ENCODE data around the gene XYLT1.
A peak's percentile ranks its signal among the peaks of the same experiment; 100 is the strongest.

XYLT1 gene

DNA sequence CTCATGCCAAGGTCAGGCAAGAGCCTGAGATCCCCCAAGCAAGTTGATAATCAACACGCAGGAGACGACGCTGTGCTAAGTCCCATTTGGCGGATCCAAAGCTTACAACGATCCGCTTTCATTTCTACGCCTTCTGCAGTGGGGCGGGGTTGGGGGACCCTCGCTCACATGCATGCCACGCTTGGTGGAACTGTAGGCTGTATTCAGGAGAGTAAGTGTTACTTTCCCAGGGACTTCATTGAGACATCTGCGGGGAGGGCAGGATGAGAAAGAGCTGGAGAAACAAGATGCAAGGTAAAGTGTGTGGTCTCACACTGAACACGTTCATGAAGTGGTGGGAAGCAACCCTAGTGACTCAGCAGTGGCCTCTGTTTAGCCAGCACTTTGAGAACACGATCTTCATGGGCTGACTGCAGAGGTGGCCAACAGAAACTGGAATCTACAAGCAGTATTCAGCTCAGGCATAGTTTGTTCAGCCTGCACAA, 100.5 kb downstream of the XYLT1 start:
- DNase-seq: no peak

DNA sequence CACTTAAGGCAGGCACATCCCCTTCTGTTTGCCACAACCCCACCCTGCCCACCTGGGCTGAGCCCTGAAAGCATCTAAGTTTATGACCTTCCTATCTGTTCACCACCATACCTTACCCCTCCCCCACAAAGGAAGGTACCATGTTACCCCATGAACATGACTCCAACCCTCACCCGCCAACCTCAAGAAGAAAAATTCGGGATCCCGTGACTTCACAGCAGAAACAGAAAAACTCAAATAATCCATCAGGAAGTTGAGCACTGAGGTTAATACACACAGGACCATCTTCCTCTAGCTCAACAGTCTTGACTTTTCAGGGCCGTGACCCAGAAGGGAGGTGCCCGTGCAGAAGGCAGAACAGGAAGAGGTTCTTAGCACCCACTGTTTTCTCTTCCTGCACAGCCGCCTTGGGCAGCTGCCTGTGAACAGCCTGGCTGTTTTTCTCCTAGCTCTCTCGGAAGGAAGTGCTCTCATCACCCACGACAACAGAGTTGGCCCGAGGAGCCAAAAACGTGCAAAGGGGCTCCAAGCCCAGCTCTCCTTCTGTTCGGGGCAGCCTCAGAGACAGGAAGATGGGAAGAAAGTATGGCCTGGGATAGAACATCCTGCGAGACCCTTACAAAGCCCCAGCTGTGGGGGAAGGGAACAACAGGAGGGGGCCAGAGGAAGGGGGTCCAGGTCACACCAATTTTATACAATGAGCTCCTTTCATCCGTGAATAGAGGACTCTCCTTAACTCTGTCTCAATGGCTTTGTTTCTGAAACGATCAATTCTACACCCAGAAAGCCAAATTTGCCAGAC, 101.1 kb downstream of the XYLT1 start:
- no peak for DNase-seq

DNA sequence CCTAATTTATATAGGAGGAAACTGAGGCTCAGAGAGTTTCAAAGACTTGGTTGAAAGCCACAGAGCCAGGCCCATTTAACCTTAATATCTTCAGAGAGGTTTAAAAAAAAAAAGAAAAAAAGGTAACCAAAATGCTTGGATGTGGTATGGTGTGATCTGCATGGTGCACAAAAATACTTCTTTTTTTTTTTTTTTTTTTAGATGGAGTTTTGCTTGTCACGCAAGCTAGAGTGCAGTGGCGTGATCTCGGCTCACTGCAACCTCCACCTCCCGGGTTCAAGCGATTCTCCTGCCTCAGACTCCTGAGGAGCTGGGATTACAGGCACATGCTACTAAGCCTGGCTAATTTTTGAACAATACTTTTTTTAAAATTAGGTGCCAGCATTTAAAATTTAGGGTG, 101.8 kb downstream of the XYLT1 start:
- no peak for DNase-seq

DNA sequence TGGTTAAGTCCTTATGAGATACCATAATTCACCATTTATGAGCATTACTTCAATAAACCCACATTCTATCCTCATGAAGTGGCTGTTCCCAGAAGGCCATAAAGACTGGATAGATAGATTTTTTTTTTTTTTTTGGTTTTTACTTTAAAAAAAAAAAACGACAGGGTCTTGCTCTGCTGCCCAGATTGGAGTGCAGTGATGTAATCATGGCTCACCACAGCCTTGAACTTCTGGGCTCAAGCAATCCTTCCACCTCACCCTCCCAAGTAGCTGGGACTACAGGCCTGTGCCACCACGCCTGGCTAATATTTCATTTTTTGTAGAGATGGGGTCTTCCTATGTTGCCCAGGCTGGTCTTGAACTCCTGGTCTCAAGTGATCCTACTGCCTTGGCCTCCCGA, 102.3 kb downstream of the XYLT1 start:
- DNase-seq: no peak

DNA sequence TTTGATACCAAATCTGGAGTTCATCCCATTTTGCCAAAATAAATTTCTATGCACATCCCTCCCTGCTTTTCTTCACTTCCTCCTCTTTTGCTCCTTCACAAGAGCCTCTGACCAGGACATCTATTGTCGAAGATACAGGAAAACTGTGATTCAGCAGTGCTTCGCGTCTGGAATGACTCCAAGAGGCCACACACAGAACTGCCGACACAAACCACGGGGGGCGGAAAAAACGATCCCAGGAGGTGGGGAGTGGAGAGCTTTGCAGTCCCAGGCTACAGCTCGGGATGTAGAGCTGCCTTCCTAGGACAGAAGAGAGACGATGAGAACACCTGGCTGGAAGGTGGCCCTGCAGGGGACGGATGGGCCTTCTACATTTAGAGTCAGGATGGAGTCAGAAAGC, 102.8 kb downstream of the XYLT1 start:
- peak; percentile 68 for DNase-seq

DNA sequence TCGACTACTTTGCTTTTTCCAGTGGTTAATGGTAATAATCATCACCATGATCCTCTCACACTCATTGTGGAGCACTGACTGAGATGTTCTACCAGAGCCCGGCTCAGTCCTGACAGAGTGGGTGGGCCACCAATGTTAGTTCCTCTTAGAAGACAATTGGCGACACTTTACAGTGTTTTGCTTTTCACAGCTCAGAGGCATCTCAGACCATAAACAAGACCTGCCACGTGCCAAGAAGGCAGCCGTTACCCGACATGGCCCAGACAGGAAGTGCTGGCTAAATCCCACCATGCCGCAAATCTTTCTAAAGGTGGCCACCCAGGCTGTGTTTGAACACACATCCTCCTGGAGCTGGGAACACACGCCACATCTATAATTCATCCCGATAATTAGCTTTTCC, 103.7 kb downstream of the XYLT1 start:
- no peak for DNase-seq

DNA sequence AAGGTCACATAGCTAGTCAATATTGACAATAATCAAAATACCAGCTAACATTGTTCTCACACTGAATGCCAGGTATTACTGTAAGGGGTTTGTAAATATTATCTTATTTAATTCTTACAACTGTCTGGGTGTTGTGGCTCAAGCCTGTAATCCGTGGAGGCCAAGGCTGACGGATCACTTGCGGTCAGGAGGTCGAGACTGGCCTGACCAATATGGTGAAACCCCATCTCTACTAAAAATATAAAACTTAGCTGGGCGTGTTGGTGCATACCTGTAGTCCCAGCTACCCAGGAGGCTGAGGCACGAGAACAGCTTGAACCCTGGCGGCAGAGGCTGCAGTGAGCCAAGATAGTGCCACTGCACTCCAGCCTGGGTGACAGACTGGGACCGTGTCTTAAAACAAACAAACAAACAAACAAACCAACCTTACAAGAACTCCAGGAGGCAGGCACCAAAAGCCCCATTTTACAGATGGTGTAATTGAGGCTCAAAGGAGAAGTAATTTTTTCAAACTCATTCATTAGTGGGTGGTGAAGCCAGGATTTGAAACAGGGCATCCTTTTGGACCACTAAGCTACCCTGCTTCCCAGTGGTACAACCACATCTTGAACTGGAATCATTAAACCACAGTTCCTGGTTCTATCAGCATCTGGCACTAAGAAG, 104.3 kb downstream of the XYLT1 start:
- no peak for DNase-seq

DNA sequence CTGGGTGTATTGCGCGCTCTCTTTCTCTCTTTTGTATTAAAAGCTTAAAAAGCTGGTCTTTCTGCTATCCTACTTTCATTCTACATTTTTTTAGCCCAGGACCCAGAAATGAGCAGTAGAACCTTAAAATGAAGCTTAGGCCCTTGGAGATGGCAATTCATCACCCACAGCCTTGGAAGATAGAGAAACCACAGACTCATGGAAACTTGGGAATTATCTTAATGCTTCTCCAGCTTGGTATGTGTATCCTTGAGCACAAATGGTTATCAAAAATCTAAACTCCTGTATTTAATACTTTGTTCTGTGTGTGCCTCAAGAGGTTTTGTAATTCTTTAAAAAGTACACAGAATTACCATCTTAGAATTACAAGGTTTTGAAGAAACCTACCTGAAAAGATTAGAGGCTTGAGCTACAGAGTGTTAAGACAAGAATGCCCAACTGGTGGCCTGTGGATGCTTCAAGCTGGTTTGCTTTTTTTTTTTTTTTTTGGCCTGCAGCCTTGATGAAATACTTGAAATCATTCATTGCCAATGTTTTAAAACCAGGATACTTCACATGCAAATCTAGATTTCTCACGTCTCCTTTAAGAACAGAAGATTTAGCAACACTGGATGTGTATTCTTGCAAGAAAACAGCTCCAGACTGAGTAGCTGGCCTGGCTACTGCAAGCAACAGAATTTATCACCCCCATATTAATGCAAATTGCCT, 105.0 kb downstream of the XYLT1 start:
- DNase-seq: no peak

DNA sequence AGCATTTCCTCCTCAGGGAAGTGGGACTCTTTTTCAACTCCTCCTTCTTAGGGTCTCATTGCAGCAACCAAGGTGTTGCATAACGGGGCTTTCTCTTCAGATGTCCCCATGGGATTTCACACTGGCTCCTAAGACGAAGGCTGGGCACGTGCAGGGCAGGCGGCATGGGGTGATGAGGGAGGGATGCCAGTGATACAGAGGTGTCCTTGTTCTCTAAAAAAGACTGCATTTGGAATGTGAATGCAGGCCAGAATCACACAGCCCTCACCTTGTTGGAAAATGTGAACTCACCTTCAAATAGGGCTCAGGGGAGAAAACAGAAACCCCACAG, 105.6 kb downstream of the XYLT1 start:
- DNase-seq: no peak

DNA sequence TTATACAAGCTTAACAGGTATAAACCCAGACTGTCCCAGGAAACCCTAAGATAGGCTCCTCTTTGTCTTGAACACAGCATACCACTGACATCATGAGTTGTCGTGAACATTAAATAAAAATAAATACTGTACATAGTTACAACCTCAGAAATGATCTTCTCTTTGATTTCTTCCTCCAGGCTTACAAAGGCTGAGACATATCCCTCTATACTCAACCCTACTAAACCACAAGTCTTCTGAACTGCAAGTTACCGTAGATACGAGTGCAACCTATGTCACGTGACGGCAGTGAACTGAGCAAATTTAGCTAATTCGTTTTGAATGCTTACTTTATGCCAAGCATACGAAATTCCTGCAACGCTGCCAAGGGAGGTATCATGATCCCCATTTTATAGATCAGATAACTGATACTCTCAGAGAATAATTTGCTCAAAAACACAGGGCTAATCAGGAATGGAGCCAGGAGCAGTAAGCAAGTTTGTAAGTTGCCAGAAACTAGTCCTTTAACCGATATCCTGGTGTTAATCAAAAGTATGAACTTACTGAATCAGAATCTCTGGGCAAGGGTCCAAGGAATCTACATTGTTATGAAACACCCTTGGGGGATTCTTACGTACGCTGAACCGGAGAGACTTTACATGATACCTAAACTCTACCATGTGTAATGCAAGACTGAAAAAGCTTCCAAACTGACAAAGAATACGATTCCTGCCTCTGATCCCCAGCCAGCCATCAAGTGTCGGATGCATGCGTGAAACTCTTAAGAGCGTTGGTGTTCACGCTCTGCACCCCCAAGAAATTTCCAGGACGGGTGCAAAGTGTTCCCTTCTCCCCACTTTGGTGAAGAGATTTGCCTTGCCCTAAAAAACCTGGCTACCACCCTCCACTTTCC, 106.2 kb downstream of the XYLT1 start:
- DNase-seq: no peak

DNA sequence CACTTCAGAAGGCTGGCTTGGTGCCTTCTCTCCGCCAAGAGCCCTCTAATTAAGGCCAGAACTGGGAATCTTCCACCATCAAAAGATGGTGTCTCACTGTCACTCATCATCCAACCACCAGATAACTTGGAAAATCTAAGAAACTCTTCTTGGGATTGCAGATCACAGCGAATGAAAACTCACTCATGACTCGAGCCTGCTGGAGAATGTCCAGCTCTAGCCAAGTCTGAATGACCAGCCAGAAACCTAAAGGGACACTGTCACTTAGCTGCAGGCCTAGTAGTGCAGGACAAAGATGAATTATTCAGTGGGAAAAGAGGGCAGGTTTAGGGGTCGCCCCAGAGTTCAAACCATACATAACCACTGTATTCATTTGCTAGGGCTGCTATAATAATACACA, 107.8 kb downstream of the XYLT1 start:
- no peak for DNase-seq

DNA sequence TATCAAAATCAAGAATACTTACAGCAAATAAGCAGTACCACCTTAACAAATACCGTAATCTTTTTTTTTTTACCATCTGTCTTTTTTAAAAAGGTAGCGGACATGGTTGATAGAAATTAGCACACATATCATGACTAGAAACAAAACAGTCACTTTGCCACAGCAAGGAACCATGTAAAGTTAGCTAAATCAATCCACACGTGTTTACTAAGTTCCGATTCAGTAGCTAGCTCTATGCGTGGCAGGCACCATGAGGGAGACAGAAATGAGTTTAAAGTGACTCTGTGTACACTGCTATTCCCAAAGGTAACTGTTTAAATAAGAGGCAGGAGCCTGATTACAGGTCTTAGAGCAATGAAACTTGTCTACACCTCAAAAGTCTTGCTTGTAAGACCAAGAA, 108.6 kb downstream of the XYLT1 start:
- DNase-seq: no peak

DNA sequence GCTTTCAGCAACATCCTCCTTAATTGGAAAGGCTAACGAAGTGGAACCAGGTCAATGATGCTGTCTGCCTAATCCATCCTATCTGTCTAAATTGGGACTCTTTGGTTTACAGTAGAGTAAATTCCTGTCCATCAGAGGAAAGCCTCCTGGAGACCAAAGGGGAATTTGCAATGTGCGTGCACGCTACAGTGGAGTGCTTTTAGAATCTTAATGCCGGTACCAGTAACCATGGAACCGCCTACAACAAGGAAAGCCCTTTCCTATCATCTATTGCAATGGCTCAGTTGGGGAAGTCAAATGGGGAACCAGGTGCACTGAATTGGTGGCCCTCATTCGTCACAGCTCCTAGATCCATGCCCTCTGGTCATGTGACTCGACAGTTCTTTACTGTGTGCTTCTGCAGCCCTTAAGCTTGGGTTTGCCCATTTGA, 110.1 kb downstream of the XYLT1 start:
- no peak for DNase-seq

DNA sequence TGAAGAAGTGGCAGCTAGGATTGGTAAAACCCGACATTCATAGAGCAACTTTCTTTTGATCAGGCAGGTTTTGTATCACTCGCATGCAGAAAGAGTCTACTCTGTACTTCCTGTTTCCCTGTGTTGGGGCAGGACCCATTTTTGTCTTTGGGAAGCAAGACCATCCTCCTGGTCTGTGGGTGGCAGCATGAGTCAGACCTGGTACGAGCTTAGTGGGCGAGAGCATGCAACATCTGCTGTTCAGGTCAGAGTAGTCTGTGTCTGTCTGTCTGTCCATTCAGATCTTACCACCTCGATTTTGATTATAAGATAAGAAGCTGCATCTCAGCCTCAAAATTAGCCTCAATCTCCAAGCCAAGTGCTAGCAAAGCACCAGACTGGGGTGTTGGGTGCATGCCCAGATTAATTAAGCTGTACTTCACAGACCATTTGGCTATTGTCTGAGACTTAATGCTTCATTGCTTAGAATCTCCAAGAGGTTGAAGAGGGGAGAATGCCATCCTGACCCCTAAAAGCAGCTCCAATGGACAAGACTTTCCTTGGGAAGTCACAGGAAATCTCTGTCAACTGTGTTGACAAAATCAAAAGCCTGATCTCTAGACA, 110.9 kb downstream of the XYLT1 start:
- DNase-seq: no peak

DNA sequence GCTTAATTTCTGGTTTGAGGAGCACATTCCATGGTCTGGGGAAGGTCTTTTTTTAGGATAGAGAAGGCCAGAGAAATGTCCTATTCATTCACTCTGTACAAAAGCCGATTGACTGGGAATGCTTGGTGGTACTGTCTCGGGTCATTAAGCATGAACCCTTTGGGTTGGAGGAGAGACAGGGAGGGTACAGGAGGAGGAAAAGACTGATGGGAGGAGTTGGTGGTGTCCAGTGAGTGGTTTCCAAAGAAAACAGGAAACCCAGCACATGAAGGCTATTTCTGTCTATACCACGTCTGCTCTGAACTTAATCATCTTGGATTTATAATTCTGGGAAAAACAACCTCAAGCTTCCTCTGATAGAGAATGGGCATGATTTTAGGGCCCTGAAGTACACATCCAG, 111.9 kb downstream of the XYLT1 start:
- no peak for DNase-seq

DNA sequence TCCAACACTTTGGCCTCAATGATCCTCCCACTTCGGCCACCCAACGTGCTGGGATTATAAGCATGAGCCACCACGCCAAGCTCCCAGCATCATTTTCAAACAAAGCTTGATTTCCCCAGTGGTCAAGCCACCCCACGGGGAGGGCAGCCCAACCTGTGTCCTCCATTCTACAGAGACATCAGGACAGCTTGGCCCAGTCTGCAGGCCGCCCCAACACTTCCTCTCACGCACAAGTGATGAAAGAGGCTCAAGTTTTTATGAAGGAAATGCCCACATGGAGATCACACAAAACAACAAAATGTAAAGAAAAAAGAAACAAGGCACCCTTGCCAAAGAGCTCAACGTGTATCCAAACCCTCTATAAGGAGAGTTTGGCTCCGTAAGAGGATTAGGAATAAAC, 112.4 kb downstream of the XYLT1 start:
- DNase-seq: no peak

DNA sequence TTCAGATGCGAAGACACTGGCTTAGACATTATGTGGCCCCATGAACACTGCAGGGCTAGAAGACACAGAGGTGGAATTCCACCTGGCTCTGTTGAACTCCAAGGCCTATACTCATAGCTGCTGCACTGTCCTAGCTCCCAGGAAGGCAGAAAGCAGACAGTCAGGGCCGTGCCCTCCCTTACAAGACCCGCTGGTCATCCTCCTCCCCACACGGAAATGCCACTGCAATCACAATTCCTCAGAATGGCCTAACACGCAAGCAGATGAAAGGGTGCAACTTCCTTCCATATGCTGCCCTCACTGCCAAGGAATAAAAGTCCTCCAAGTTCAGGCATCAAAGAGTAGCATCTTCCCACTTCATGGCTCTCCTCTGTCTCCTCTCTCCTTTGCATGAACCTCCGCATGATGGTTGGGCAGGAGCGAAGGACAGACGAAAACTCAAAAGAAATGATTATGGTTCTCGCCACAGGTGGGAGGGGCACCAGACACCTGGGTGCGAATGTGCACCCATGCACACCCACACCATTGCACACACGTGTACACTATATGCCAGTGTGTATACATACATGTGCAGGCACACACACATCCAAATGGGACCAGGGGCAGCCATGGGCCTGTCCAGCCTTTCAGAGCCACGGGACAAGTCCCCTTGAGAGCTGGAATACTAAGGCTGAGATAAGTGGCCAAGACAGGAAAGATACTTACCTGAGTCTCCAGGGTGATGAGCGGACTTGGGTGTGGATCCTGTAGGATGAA, 113.3 kb downstream of the XYLT1 start:
- no peak for DNase-seq

DNA sequence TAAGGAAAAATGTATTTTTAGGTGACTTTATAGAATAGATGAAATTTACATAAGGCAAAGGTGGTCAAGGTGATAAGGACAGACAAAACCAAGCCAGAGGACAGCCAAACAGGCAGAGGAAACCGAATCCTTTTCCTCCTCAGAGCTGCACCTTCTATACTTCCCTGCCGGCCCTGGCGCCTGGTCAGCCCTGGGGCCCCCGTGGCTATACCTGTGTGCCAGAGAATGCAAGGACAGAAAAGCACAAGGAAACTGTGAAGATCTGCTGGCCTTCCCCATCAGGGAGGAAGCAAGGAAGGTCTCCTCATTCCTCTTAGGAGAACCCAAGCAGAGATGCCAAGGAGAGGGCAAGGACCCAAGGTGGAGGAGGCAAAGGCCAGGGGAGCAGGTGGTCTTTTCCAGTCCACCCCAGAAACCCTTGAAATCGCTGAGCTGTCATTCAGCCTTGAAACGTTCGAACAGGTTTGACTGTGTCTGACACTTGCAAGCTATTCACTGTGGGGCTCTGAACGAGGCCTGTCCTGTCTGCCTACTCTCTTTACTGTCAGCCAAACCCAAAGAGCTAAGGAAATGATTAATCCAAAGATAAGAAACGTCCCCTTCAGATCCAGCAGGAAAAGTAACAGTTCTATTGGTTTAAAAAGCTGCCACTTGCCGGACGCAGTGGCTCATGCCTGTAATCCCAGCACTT, 114.4 kb downstream of the XYLT1 start:
- no peak for DNase-seq

DNA sequence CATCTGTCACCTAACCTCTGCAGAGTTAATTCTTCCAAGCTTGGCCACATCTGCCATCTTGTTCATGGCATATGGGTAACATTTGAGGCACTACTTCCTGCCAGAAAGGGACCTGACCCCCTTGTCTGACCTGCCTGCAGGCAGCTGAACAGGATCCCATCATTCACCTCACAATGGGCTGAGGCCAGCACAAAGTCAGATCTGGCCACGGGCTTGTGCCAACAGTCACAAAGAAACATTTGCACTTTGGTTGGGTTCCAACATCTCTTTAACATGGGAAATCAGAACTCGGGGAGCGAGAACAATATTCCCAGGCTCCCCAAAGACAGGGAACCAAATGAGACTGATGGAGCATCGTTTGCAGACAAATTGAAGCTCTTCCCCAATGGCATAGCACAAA, 116.1 kb downstream of the XYLT1 start:
- no peak for DNase-seq

DNA sequence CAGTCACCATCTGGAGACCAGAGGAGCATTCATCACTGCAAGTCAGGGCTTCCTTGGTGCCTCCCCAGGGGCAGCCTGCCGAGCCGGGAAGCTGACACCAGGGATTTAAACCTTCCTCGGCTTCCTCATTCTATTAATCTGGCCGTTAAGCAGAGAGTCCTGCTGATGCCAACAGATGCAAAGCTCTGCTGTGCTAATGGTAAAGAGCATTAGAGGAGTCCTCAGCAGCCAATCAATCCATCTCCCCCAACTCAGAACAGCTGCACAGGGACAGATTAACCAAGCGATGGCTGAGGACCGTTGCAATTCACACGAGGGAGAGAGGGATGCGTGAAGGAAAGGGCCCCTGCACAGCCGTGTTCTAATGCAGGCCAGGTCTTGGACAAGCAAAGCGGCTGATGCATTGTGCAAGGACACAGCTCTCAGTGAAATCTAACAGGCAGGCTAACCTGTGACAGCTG, 116.6 kb downstream of the XYLT1 start:
- no peak for DNase-seq

DNA sequence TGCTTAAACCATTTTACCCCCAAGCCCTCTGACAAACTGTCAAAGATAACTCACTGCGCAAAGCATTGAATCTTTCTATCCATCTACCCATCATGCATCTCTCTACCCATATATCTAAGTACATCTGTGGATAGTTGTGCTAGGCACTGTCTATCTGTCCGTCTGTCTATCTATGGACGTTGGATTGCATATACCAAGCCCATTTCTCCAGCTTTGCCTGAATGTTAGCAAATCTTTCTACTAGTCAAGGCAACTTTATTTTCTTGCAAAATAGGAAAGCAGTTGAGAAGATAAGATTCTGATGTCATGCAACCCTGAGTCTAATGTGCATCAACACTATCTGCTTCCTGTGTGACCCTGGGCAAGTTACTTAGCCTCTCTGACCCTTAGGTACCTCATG, 117.2 kb downstream of the XYLT1 start:
- DNase-seq: no peak

Measured in femur (tissue), 1 donor.